ENCODE data around the gene SLC34A3.

SLC34A3 gene

DNA sequence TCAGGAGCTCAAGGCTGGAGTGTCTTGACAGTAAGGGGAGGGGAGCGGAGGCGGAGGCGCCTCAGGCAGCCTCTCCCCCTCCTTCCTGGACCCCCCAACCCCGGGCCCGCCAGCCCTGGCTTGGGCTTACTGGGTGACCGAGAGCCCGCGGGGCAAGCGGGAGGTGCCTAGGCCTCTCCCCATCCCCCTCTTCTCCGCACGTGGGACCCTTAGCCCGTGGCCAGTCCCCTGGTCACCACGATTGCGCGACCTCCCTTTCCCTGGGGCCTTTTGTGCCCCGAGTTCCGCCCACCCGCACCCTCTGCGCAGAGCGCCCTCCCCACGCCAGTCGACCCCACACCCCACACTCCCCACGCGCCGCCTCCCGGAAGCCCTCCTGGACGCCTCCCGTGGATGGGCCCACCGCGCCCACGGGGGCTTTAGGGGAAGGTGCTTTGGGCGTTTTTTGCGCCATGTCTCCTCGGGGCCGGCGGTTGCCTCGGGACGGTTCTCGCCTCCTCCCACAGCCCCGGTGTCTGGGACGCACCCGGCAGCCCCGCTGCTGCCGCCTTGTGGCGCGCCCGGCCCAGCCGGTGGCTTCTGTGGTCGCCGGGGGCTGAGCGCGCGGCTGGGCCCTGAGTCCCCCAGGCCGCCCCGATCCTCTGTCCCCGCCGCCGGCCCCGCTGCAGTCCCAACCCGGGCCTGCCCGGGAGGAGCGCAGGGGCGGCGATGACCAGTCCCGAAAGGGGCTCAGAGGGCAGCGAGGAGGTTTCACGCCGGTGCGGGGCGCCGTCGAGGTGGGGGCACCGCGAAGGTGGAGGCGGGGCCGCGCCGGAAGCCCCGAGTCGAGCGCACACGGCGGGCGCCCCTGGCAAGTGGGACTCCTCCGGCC lies 50.0 kb downstream of the SLC34A3 start:
- TF ChIP-seq POLR2AphosphoS5 (IDR thresholded peaks at IDR 0.05; ENCODE audit: low read depth, low read length) (no peak), TAF1 (IDR thresholded peaks at IDR 0.05; ENCODE audit: borderline replicate concordance, insufficient read depth, low read length) (no peak), FOXP2 (optimal IDR thresholded peaks at IDR 0.05; ENCODE audit: borderline replicate concordance, extremely low read depth, extremely low read length, insufficient read depth) (no peak), SIN3A (IDR thresholded peaks at IDR 0.05; ENCODE audit: borderline replicate concordance, insufficient read depth, low read length) (no peak)
- TF ChIP-seq, protein P1, sequence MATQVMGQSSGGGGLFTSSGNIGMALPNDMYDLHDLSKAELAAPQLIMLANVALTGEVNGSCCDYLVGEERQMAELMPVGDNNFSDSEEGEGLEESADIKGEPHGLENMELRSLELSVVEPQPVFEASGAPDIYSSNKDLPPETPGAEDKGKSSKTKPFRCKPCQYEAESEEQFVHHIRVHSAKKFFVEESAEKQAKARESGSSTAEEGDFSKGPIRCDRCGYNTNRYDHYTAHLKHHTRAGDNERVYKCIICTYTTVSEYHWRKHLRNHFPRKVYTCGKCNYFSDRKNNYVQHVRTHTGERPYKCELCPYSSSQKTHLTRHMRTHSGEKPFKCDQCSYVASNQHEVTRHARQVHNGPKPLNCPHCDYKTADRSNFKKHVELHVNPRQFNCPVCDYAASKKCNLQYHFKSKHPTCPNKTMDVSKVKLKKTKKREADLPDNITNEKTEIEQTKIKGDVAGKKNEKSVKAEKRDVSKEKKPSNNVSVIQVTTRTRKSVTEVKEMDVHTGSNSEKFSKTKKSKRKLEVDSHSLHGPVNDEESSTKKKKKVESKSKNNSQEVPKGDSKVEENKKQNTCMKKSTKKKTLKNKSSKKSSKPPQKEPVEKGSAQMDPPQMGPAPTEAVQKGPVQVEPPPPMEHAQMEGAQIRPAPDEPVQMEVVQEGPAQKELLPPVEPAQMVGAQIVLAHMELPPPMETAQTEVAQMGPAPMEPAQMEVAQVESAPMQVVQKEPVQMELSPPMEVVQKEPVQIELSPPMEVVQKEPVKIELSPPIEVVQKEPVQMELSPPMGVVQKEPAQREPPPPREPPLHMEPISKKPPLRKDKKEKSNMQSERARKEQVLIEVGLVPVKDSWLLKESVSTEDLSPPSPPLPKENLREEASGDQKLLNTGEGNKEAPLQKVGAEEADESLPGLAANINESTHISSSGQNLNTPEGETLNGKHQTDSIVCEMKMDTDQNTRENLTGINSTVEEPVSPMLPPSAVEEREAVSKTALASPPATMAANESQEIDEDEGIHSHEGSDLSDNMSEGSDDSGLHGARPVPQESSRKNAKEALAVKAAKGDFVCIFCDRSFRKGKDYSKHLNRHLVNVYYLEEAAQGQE (IDR thresholded peaks at IDR 0.05; ENCODE audit: insufficient read depth in 1 of 2, low read depth in 2 of 2, low read length in 2 of 2), result no peak

DNA sequence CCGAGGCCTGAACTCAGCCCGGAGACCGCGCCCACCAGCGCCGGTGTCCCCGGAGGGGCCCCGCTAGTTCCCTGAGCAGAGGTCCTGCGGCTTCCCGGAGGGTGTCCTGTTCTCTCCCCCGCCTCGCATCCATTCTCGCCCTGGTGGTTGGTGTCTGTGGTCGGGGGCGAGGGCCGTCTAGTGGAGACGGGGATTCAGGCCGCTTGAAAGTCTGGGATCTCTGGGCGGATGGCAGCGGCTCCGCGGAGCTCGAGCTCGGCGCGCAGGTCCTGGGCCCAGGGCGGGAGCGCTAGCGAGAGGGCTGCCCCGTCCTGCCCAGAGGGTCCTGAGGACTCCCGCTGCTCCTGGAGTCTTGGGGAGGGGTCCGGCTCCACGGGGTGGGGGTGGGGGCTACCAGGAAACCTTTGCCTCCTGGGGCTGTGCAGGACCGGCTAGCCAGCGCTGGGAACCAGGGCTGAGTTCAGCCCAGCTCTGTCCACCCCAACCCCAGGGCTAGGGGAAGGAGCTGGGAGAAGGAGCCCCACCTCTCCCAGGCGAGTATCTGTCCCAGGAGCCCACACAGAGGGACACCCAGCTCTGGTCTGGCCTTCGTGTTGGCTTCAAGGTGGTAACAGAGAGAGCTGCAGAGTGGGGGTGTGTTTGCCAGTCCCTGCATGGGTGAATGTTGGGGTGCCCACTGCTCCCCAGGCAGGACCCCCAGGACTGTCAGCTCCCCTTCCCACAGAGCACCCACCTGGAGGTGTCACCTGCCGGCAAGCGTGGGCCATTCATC lies 50.8 kb downstream of the SLC34A3 start:
- TF ChIP-seq FOXP2 (optimal IDR thresholded peaks at IDR 0.05; ENCODE audit: borderline replicate concordance, extremely low read depth, extremely low read length, insufficient read depth), result no peak
- TF ChIP-seq TAF1 (IDR thresholded peaks at IDR 0.05; ENCODE audit: borderline replicate concordance, insufficient read depth, low read length), result no peak
- TF ChIP-seq SIN3A (IDR thresholded peaks at IDR 0.05; ENCODE audit: borderline replicate concordance, insufficient read depth, low read length), result no peak
- TF ChIP-seq, protein P1 (IDR thresholded peaks at IDR 0.05; ENCODE audit: insufficient read depth in 1 of 2, low read depth in 2 of 2, low read length in 2 of 2), result no peak
- TF ChIP-seq POLR2AphosphoS5 (IDR thresholded peaks at IDR 0.05; ENCODE audit: low read depth, low read length), result no peak

All from PFSK-1 (cell line).